ENCODE measurements around the gene ARMC6.

ARMC6 gene

GRCh38 chr19:19025861-19026260 lies 7.5 kb upstream of the ARMC6 start:
- peaks cover 12% of the 10 kb centered on the region; the same call in 1 of the 2 replicates for H4K20me1 ChIP-seq (ENCODE audit: low read depth, low read length)
- H3K79me2 ChIP-seq (ENCODE audit: insufficient read depth, low read length) = peaks cover 87% of the 10 kb centered on the region
- H2AFZ ChIP-seq (ENCODE audit: low read depth, low read length, severe bottlenecking) = no peak overlapping the region
- no peak overlapping the region for H3K4me3 ChIP-seq (ENCODE audit: insufficient read depth, low read length, poor library complexity, severe bottlenecking)
- H3K9ac ChIP-seq (ENCODE audit: low read length) = no peak overlapping the region
- H3K36me3 ChIP-seq (ENCODE audit: low read length) = peaks cover 27% of the 10 kb centered on the region; the same call in 1 of the 2 replicates
- H3F3A ChIP-seq (ENCODE audit: insufficient read depth) = no peaks in the 10 kb centered on the region
- H3K9me3 ChIP-seq (ENCODE audit: insufficient read depth, low read length) = no peaks in the 10 kb centered on the region
- H3K4me2 ChIP-seq (ENCODE audit: low read depth, low read length, poor library complexity, severe bottlenecking) = no peak overlapping the region
- TF ChIP-seq EZH2phosphoT487 (conservative IDR thresholded peaks at IDR 0.05; ENCODE audit: low read length) (no peak), CTCF (IDR thresholded peaks at IDR 0.05; ENCODE audit: insufficient read depth, low read length, poor library complexity, severe bottlenecking) (no peak)
- no peak overlapping the region for H3K27ac ChIP-seq (ENCODE audit: low read depth, low read length)
- H3K27me3 ChIP-seq (ENCODE audit: low read length) = no peaks in the 10 kb centered on the region
- H3K9me2 ChIP-seq (replicated peaks; ENCODE audit: insufficient read depth, low read length) = no peaks in the 10 kb centered on the region

- no peak overlapping the region for H3K4me2 ChIP-seq (ENCODE audit: low read depth, low read length, poor library complexity, severe bottlenecking)
- H3K9me2 ChIP-seq (replicated peaks; ENCODE audit: insufficient read depth, low read length) = no peaks in the 10 kb centered on the region
- no peak overlapping the region for H3K9ac ChIP-seq (ENCODE audit: low read length)
- H3K36me3 ChIP-seq (ENCODE audit: low read length) = peaks cover 28% of the 10 kb centered on the region; the same call in 1 of the 2 replicates
- H3K79me2 ChIP-seq (ENCODE audit: insufficient read depth, low read length) = peaks cover 87% of the 10 kb centered on the region
- H3K27ac ChIP-seq (ENCODE audit: low read depth, low read length) = no peak overlapping the region
- no peaks in the 10 kb centered on the region for H3F3A ChIP-seq (ENCODE audit: insufficient read depth)
- H3K4me3 ChIP-seq (ENCODE audit: insufficient read depth, low read length, poor library complexity, severe bottlenecking) = no peak overlapping the region
- no peaks in the 10 kb centered on the region for H3K9me3 ChIP-seq (ENCODE audit: insufficient read depth, low read length)
- H2AFZ ChIP-seq (ENCODE audit: low read depth, low read length, severe bottlenecking) = no peak overlapping the region
- no peaks in the 10 kb centered on the region for H3K27me3 ChIP-seq (ENCODE audit: low read length)
- TF ChIP-seq CTCF (IDR thresholded peaks at IDR 0.05; ENCODE audit: insufficient read depth, low read length, poor library complexity, severe bottlenecking) (no peak), EZH2phosphoT487 (conservative IDR thresholded peaks at IDR 0.05; ENCODE audit: low read length) (no peak)
- H4K20me1 ChIP-seq (ENCODE audit: low read depth, low read length) = peaks cover 12% of the 10 kb centered on the region; the same call in 1 of the 2 replicates
These were observed 7.0 kb upstream of the ARMC6 start for GRCh38 chr19:19026299-19026971.

- TF ChIP-seq EZH2phosphoT487 (conservative IDR thresholded peaks at IDR 0.05; ENCODE audit: low read length) (no peak), CTCF (IDR thresholded peaks at IDR 0.05; ENCODE audit: insufficient read depth, low read length, poor library complexity, severe bottlenecking) (no peak)
- peaks cover 27% of the 10 kb centered on the region; the same call in 1 of the 2 replicates for H3K36me3 ChIP-seq (ENCODE audit: low read length)
- no peaks in the 10 kb centered on the region for H3K9me2 ChIP-seq (replicated peaks; ENCODE audit: insufficient read depth, low read length)
- H3F3A ChIP-seq (ENCODE audit: insufficient read depth) = no peaks in the 10 kb centered on the region
- H3K4me3 ChIP-seq (ENCODE audit: insufficient read depth, low read length, poor library complexity, severe bottlenecking) = no peak overlapping the region
- no peak overlapping the region for H2AFZ ChIP-seq (ENCODE audit: low read depth, low read length, severe bottlenecking)
- H3K27me3 ChIP-seq (ENCODE audit: low read length) = no peaks in the 10 kb centered on the region
- peaks cover 12% of the 10 kb centered on the region; the same call in 1 of the 2 replicates for H4K20me1 ChIP-seq (ENCODE audit: low read depth, low read length)
- no peak overlapping the region for H3K27ac ChIP-seq (ENCODE audit: low read depth, low read length)
- H3K9me3 ChIP-seq (ENCODE audit: insufficient read depth, low read length) = no peaks in the 10 kb centered on the region
- no peak overlapping the region for H3K4me2 ChIP-seq (ENCODE audit: low read depth, low read length, poor library complexity, severe bottlenecking)
- peaks cover 88% of the 10 kb centered on the region for H3K79me2 ChIP-seq (ENCODE audit: insufficient read depth, low read length)
- no peak overlapping the region for H3K9ac ChIP-seq (ENCODE audit: low read length)
These were observed 6.2 kb upstream of the ARMC6 start for GRCh38 chr19:19027228-19027627.

Measured in SU-DHL-6 (cell line).